Activated naive CD4-positive, alpha-beta T cell treated with Interleukin-2 at 50 U/mL for 16 hours (primary cell): ENCODE results near the gene SERTAD3.
"Not testable (repeated sequence)": the region's sequence is repeated elsewhere in the genome, so short reads cannot be mapped to it uniquely, and the experiment has no call there.

Experiments used
- DNase-seq: peaks from one replicate; pipeline ENCODE4 v3.0.0-alpha.2; 2020

The SERTAD3 gene

GRCh38 chr19:40424637-40425449, 19.3 kb downstream of the SERTAD3 start:
- no peak for DNase-seq

GRCh38 chr19:40423938-40424337, 20.2 kb downstream of the SERTAD3 start:
- DNase-seq = no peak

- no peak for DNase-seq
These were observed 21.2 kb downstream of the SERTAD3 start for GRCh38 chr19:40422748-40423566.

- DNase-seq = no peak
These were observed 22.0 kb downstream of the SERTAD3 start for GRCh38 chr19:40421993-40422747.

GRCh38 chr19:40420766-40421765, 23.1 kb downstream of the SERTAD3 start:
- DNase-seq = peak; percentile 75

- DNase-seq = no peak
These were observed 23.7 kb downstream of the SERTAD3 start for GRCh38 chr19:40420451-40420765.

- DNase-seq = no peak
These were observed 24.4 kb downstream of the SERTAD3 start for GRCh38 chr19:40419780-40420179.

GRCh38 chr19:40419066-40419612, 25.0 kb downstream of the SERTAD3 start:
- no peak for DNase-seq

- no peak for DNase-seq
These were observed 26.1 kb downstream of the SERTAD3 start for GRCh38 chr19:40418040-40418439.

GRCh38 chr19:40417643-40417981, 26.5 kb downstream of the SERTAD3 start:
- no peak for DNase-seq

- DNase-seq = no peak
These were observed 27.1 kb downstream of the SERTAD3 start for GRCh38 chr19:40416918-40417642.

GRCh38 chr19:40415768-40416167, 28.4 kb downstream of the SERTAD3 start:
- no peak for DNase-seq

- no peak for DNase-seq
These were observed 29.3 kb downstream of the SERTAD3 start for GRCh38 chr19:40414542-40415535.

GRCh38 chr19:40413291-40413845, 30.8 kb downstream of the SERTAD3 start, which contains the start of gene PRX:
TSS of gene PRX (minus strand) at chr19:40413378. CDS start at chr19:40407932, 5,446 bp downstream.
- no peak for DNase-seq

- DNase-seq = no peak
These were observed 31.3 kb downstream of the SERTAD3 start for GRCh38 chr19:40412866-40413265.

- DNase-seq = no peak
These were observed 32.1 kb downstream of the SERTAD3 start for GRCh38 chr19:40411958-40412499.

GRCh38 chr19:40411125-40411842, 32.9 kb downstream of the SERTAD3 start:
- DNase-seq = no peak

- DNase-seq = no peak
These were observed 34.1 kb downstream of the SERTAD3 start for GRCh38 chr19:40410030-40410389.

- not testable (repeated sequence) for DNase-seq
These were observed 35.6 kb downstream of the SERTAD3 start for GRCh38 chr19:40408598-40408925.
